HG03520 (cell line): ENCODE data around the gene ADSS1.

Experiments
- ATAC-seq: cut with Tn5 transposase; IDR thresholded peaks from one replicate; pipeline ENCODE4 v1.9.1; 2021; ENCODE audit warnings: mild to moderate bottlenecking, moderate library complexity; ENCODE audit not compliant: unreplicated experiment

Gene ADSS1

DNA sequence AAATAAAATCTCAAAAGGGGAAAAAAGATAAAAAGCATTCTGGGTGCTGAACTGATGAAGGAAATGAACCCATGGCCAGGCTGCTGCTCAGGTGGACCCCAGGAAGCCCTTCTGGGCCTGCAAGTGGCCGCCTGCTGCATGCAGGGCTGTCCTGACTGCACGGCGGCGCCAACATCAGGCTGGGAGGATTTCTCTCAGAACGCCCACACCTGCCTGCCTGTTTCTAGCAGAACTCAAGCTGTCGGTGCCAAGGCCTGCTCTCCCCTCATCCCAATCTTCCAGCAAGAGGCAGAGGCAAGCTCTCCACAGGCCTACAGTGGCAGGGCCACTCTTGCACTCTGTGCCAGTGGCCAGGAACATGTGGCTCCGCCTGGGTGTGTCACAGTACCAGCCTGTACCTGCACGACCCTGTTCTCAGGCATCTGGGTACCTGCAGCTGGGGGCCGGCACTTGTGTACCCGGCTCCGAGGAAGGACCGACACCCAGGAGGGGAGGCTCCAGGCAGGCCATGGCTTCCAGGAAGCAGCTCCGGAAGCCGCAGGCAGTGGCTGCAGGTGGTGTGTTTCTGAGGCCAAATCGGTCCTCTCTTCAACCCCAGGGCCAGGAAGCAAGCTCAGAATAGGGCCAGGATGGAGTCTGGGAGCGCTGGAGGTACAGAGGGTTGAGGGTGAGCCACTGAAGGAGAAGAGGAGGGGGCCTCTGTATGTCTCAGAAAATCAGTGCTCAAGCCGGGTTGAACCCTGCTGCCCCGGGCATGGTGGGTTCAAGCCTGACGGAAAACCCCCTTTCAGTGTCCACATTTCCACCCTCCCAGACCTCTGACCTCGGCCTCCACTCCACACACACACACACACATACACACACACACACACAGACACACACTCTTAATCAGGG, 37.2 kb upstream of the ADSS1 start:
- ATAC-seq = no peak

GRCh38 chr14:104687601-104688504, 36.2 kb upstream of the ADSS1 start:
- no peak for ATAC-seq

DNA sequence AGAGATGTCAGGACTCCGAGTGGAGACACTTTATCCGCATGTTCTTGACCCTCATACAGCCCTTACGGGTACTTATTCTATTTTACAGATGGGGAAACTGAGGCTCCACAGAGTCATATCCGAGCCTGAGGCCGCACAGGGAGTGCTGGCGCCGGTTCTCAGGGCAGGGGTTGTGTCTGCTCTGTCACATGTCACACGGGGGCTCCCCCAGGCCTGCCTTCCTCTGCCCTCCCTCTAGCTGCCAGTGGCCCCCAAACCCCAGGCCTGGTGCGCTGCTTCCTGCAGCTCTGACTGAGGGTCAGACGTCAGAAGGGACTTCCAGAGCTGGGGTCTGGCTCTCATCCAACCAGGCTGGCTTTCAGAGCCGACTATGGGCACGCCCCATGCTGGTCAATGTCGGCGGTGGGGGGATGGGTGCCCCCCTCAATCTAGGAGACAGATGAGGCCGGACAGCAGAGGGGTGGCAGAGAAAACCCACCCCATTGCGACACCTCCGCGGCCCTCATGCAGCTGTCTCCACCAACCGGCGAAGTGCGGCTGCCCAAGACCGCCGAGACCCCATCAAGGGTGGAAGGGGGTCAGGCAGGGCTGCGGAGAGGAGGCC, 35.4 kb upstream of the ADSS1 start:
- ATAC-seq = no peak

DNA sequence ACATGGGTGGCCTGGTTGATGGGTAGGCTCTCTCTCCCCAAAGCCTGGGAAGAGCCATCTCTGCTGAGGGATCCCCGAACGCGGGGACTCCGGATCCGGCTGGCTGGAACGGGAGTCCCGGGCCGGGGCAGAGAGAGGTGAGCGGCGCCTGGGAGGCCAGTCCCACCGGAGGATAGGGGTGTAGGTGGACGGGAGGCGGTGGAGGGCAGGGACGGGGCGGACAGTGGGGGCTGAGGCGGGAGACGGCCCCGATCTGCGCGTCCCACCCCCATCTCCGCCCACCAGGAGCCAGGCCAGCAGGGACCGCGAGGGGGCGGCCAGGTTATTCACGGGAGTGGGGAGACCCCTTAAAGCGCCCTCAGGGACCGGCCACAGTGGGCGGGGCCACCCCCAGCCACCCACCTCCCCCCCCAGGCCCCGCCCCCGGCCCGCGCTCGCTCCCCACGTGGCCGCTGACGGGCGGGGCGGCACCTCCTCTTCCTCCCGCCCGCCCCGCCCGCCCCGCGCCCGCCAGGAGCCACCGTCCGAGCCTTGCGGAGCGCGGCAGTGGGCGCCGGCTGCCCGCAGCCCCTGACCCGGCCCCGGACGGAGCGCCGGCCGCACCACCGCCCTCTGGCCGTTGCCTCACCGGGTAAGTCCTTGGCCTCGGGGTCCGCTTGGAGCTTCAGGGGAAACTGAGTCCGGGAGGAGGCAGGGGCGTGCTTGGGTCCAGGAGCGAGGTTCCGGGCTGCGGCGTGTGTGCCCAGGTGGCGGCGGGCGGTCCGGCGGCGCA, 34.7 kb upstream of the ADSS1 start, which contains the start of gene INF2:
Gene INF2 (plus strand): TSS at position 510 of the 772 bp plus-strand sequence. CDS start 11,748 bp downstream, outside the sequence.
- ATAC-seq = no peak

- ATAC-seq = no peak
Measured at GRCh38 chr14:104689881-104690711, 33.9 kb upstream of the ADSS1 start.

GRCh38 chr14:104690861-104691455, 33.1 kb upstream of the ADSS1 start:
- ATAC-seq = no peak

DNA sequence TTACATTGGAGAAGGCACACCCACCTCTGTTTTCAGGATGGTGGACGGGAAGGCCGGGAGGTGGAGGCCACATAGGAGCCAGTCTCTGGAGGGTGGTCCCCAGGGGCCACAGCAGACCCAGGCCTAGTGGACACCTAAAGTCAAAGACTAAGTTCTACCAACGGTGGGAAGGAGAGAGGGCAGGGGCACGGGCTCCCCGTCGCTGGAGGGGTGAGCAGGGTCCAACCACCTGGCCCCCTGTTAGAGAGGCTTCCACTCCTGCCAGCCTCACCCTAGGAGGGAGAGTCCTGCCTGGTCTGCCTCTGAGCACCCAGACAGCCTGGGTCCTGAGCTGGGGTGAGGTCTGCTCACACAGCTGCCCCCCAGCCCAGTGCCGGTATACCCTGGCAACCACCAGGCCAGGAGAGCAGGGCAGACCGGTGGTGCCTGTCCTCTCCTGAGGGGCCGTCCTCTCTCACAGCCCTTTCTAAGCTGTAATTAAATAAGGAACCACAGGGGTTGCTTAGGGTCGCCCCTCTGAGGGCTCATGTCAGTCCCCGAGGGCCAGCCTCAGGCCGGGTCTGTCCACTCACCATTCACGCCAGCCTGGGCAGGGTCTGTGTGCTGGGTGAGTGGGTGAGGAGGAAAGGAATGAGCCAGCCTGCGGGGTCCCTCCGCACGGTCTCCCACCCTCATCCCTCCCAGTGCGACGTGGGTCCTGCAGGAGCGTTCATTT, 32.3 kb upstream of the ADSS1 start:
- no peak for ATAC-seq

GRCh38 chr14:104692261-104692938, 31.6 kb upstream of the ADSS1 start:
- ATAC-seq = no peak

GRCh38 chr14:104692939-104693315, 31.1 kb upstream of the ADSS1 start:
- ATAC-seq = no peak

GRCh38 chr14:104693482-104694431, 30.3 kb upstream of the ADSS1 start:
- no peak for ATAC-seq

DNA sequence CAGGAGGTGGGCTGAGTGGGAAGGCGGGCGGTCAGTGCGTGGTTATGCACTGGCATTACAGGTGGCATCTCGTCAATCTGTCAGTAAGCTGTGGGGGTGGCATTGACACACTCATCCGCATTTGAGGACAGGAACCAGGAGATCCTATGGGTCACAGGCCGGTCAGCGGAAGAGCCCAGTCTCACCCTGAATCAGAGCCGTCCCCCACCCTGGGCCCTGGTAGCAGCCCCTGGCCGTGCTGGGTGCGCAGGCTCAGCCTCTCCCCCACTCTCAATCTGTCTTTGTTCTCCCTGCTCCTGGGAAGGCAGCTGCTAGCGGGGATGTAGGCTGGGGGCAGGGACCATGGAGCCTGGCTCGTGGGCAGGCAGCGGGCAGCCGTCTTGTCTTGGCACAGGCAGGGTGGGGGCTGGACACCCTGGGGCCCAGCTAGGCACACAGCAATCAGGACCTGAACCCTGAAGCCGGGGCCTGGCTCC, 29.5 kb upstream of the ADSS1 start:
- ATAC-seq = no peak

- no peak for ATAC-seq
Measured at GRCh38 chr14:104694991-104695659, 28.9 kb upstream of the ADSS1 start.

DNA sequence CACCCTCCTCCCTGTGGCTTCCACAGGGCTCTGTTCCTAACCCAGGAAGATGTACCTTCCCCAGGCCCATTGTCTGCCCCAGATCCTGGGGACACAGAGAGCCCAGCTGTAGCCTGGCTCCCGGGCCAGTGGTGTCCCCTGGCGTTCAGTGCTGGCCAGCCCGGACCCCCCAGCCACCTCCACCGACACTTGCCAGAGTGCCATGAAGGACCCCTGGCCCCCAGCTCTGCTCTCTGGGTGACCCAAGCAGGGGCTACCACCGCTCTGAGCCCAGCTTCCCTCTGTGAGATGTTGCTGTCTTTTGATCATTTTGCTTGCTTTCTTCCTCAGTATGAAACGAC, 28.4 kb upstream of the ADSS1 start:
- no peak for ATAC-seq

- no peak for ATAC-seq
Measured at GRCh38 chr14:104696671-104697316, 27.2 kb upstream of the ADSS1 start.

- no peak for ATAC-seq
Measured at GRCh38 chr14:104697317-104697703, 26.7 kb upstream of the ADSS1 start.
